GM21381 (cell line): ENCODE data around the gene C4BPB.

Experiments used
- ATAC-seq: cut with Tn5 transposase; IDR thresholded peaks from one replicate; pipeline ENCODE4 v1.9.1; 2021; ENCODE audit warnings: mild to moderate bottlenecking, moderate library complexity; ENCODE audit not compliant: unreplicated experiment

Gene C4BPB

DNA sequence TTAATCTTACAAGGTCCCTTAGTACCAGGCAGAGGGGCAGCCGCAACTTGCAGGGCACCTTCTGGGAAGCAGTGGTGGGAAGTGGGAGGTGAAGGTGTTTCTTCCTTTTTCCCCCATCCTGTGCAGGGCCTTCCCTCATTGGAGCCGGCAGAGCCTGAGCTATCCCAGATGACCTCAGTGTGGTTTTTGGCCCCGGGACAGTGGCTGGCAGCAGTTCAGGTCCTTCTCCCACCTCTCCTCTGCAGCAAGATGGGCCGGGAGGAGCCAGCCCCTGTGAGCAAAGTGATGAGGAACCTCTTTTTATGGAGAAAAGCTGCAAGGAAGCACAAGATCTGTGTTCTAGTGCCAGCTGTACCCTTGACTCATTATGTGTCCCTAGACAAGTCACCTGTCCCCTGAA lies 28.8 kb upstream of the C4BPB start:
- no peak for ATAC-seq

DNA sequence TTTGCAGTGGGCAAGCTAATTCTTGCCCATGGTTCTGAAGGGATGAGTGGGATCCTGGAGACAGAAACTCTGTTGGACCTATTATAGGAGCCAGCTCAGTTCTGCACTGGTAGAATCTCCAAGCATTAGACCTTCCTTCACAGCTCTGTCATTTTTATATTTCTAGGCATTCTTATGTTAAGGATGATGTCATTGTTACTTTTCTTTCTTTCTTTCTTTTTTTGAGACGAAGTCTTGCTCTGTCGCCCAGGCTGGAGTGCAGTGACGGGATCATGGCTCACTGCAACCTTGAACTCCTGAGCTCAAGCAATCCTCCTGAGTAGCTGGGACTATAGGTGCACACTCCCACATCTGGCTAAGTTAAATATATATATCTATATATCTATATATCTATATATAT lies 28.1 kb upstream of the C4BPB start:
- no peak for ATAC-seq

DNA sequence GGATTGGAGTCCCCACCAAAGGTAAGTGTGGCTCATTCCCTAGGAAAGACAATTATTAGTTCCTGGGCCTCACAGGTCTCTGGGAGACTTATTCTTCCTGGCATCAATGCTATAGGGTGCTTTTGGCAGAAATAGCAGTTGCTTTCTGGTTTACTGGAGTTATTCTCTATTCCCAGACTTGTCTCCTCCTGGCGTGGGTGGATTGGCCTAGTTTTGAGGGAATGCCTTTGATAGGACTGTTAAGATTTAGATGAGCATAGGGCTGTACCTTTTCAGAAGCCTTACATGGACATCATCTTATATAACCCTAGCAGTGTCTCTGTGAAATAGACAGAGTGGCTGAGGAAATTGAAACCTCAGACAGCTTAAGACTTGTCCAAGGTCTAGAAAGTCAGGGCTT lies 26.6 kb upstream of the C4BPB start:
- no peak for ATAC-seq

DNA sequence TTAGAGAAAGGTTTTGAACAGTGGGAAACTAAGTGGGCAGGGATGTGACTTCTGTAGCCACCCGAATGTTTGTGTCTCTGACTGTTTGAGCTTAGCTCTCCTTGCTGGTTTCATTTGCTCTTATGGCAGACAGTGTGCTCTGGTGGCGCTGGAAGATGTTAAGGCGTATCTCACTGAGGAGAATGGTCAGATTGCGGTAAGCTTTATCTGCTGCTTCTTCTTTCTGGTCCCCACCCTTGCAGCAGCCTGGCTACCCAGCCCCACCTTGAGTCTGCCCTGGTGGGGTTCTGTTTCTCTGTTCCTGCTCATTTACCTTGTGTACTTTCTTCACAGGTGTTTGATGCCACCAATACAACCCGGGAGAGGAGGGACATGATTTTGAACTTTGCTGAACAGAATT lies 25.6 kb upstream of the C4BPB start:
- no peak for ATAC-seq

DNA sequence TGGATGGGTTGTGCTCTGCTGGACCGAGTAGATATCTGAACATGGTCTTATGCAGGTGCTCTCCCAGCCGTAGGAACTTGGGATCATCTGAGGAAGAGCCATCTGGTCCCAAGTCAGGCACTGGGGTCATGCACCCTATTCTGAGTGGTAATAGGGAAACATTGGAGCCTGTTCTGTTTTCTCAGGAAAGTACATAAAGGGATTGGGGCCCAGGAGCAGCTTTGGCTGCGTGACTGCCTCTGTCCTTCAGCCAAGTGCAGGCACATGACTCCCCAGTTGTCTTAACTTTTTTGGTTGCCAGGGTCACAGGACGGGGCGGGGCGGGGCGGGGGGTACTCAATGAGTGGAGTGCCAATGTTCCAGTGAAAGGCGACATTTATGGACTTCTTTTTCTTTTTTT lies 24.1 kb upstream of the C4BPB start:
- ATAC-seq: no peak

DNA sequence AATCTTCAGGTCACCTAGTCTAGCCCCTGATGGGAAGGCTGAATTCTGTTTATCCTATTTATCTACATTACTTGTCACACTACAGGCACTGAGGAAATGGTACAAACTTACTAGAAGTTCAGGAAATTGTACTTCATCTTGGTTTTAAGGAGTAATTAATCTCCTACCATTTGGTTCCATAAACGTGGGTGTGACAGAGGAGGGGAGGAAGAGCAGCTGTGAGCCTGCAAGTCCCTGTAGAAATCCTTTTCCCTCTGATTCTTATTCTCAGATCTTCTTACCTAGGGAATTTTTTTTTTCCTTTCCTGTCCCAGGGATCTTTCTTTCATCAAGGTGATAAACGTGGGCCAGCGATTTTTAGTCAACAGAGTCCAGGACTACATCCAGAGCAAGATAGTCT lies 21.5 kb upstream of the C4BPB start:
- no peak for ATAC-seq

DNA sequence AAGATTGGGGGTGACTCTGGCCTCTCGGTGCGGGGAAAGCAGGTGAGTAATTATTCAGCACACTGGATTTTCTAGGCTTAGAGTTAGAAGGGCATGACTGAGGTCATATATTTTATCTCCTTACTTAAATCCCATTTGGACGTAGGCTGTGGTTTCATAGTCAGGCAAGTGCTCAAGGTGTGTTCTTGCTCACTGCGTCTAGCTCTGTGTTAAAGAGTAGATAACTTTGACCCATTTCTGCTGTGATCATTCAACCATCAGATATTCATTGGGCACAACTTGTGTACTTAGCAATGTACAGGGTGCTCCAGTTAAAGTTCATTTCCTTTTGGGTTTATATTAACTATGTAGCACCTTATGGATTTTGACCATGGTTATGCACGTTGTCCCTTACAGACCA lies 21.0 kb upstream of the C4BPB start:
- ATAC-seq: no peak

DNA sequence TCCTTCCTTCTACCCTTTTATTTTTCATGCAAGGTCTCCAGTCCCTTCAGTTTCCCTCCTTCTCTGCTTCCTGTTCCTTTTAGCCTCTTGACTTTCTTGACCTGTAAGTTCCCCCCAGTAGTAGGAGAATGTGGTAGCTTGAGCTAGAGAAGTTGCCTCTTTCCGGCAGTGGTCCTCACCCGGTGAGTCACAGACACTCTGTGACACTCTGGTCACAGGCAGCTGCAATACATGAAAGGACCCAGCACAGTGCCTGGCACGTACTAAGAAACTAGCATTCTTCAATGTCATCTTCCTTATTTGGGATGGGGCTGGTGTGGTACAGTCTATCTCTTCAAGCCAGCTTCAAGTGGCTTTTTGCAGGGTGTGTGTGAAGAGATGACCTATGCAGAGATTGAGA lies 19.6 kb upstream of the C4BPB start:
- ATAC-seq: no peak

DNA sequence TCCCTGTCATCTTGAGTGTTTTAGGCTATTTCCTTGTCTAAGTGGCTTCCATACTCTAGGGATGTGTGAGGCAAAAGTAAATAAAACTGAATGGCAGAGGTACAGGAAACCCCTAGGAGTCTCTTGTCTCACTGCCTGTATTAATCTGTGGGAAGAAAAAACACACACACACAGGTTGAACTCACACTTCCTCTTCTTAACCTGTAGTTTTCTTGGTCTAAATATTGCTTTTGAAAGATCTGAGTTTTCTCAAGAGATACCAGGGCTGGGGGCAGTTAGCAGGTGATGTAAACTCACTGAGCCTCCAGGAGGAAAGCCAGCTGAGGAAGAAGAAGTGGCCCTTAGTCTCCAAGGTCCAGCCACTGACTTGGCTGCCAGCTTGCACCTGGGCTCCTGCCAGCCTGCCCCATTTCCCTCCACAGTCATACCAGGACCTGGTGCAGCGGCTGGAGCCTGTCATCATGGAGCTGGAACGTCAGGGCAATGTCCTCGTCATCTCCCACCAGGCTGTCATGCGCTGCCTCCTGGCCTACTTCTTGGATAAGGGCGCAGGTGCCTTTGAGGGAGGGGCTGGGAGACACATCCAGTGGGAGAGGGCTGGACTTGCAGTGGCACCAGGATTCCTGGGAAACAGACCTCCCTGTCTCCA lies 18.7 kb upstream of the C4BPB start:
- ATAC-seq: no peak

DNA sequence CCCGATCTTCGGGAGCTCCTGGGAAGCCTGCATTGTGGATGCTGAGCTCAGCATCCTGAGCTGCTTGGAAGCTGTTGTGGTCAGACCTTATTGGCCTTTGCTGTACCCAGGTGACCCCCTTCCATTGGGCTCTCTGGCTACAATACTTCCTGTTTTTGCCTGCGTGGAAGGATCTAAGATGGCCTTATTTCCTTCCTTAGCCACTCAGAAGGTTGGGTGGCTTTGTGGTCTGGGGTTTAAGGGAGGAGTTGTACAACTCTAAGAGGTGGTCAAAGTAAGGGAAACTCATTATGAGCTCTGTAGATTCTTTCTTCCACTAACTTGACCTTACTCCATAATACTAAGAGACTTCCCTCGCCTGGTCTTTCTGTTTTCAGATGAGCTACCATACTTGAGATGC lies 17.8 kb upstream of the C4BPB start:
- ATAC-seq: no peak

DNA sequence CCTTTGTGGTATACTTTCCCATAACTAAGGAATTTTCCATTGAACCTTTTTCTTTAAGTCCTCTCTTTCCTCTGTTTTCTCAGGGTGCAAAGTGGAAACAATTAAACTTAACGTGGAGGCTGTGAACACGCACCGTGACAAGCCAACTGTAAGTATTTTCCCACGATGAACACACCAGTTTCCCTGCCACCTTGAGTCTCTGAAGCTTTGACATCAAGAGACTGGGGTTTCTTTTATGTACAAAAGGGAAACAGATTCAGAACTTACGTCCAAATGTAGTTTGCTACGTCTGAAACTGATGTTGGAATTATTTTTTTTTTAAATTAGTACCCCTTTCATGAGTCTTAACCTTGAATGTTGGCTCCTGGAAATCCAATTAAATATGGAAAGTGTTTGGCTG lies 17.2 kb upstream of the C4BPB start:
- no peak for ATAC-seq

DNA sequence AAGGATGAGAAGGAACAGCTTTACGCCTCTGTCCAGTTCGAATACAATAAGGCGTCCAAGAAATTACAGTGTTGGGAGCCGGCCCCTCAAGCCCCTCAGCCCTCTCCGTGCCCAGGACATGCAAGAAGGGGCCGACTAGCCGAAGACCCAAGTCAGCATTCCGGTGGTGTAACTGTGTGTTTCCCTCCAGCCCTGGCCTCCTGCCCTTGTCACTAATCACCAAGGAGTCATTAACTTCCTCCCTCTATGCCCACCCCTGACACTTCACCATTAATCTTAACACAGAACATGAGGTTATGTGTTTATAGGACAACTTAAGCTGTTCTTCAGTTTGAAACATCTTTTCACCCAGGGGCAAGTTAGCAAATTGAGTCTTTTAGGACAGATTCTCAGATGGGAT lies 16.4 kb upstream of the C4BPB start:
- no peak for ATAC-seq

DNA sequence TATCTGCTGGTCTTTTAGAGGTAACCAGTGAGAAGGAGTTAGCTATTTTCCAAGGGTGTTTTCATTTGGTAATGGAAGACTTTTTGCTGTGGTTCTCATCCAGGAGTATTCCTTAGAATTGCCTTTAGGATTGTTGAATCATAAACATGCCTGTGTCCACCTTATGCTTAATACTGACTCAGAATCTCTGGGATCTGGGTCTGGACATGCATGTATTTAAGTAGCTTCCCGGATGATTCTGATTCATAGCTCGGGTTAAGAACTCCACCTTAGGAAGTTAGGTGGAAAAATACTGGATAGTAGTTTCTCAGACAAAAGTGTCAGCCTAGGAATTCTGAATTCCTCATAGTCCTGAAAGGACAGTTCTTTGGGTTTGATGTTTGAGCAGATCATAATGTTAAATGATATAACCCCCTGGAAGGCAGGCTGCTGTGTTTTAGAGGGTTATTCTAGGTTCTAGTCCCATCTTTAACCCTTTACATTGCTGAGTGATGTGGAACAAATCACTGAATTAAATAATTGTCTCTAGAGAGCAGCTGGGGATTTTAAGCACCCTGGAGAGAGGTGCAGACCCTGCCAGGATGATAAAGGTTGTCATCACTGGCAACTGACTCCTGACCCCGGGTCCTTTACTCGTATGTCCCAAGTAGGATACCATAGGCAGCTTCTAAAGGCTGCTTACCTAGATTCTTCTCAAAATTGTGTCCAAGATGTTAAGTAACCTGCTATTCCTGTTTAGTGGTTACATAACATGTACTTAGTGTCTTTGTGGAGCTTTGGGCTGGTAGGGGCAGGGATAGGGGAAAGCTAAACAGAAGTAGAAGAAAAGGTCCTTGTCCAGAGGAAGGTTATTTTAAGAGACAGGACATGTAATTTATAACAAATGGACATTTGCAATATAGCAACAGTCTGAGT lies 14.5 kb upstream of the C4BPB start:
- ATAC-seq: no peak

DNA sequence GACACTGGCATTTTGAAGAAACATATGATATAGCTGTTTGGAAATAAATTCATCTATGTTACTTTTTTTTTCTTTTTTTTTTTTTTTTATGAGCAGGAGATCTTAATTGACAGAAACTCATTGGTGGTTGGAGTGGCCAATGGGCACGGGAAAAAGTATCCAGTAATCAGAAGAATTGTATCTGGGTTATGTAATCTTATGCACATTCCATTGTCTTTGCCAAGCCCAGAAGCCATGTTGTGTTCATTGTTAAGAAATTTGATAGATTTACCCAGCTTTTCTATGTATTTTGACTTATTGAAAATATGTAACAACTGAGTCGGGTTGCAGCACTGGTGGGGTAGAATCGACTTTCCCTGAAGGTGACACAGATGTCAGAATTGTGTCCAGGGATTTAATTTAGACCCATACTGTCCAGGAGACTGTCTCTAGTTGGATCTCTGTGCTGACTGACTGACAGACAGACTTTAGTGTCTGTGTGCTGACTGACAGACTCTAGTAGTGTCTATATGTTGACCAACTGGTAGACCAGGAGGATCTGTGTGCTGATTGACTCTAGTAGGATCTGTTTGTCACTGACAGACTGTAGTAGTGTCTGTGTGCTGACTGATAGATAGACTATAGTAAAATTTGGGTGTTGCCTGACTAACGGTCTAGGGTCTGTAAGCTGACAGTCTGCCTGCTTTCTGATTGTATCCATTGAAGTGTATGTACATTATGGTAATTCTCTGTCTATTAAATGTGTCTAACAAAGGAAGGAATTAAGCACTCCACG lies 12.3 kb upstream of the C4BPB start:
- ATAC-seq: no peak

DNA sequence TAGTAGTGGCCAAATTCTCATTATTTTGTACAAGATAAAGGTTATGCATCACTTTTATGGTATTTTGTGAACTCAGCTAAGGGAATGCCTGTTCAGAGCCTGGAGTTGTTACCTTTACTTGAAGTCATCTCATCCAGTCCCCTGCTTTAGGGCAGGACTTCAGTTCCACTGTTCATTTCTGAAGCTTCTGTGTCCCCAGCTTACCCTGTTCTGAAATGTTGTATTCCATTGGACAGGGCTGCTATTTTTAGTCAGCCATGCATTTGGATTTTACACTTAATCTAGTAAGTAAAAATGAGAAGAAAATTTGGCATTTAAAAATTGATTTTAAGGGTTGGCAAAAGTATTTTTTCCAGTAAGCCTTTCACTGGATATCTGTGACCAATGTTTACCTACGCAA lies 11.6 kb upstream of the C4BPB start:
- no peak for ATAC-seq

DNA sequence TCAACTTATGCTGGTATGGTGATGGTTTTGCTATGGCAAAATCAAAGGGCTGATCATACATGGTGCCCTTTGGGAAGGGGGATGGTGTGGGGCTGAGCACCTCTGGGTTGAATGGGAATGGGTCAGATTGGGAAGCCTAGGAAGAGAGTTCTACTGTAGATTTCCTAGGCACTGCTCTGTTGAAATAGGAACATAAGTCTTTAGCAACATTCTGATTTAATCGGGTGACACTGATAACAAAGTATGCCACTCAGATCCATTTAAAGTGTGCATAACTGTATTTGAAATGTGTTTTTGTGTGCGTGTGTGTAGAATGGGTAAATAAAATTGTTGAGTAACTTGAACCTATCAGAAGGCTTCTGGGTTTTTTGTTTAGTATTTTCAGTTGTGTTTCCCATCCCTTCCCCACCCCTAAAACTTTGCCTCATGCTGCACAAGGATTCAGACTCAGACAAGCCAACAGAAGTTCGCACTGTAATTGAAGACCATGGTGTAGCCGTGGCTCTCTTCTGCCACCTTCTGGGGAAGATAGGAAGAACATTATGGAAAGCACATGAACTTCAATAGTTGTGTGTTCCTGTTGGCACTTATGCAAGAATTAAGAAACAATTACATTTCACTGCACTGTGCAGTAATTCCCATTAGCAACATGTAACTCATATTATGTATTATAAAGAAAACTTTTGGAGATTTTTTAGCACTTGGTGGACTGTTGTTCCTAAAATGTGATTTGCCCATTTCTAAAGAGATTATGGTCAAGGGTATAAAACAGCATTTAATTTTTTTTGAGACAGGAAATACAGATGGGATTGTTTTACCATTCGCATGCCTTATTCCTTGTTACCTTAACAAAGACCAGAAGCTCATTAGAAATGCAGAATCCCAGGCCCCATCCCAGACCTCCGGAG lies 10.9 kb upstream of the C4BPB start:
- ATAC-seq: peak; percentile 72

DNA sequence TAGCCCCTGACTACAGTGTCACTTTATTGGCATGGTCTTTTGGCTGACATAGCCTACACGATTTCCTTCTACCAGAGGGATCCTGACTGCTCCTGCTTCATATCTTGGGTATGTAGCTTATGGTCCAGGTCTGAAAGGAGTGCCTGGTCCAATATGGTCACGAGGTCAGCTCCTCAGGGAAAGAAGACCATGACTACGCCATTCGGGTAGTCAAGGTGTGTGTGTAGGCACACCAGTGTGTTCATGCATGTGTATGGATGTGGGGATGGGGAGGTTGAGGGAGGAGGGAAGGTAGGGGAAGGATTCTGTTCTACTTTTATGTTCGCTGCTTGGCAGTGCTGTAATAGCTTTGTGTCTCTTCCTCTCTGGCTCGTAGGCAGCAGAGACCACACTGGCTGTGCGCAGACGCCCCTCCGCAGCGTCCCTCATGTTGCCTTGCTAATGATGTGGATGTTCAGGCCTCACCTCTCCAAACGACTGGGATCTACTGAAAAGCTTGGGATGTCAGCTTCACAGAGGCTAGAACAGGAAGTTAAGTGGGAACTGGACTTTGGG lies 10.0 kb upstream of the C4BPB start:
- no peak for ATAC-seq

DNA sequence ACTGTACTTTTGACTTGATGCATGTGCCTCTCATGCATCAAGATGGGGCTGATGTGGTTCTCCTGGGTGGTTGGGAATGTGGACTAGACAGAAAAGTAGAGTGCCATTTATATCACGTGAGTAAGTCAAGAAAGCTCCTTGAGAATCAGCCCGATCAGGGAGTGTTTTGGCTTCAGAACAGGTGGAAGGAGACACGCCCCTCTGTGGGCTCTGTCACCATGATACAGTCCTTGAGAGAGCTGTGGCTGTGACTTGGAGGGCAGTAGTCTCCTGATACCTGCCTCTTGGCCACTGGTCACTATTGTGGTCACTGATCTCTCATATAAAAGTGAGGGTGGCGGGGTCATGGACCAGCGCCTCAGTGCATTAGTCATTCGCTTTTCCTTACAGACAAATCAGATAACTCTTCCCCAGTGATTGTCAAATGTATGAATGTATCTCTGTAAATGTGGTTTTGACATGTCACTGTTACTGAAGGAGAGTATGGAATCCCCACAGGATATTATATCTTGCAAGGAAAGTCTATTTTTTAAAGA lies 8.9 kb upstream of the C4BPB start:
- ATAC-seq: no peak

DNA sequence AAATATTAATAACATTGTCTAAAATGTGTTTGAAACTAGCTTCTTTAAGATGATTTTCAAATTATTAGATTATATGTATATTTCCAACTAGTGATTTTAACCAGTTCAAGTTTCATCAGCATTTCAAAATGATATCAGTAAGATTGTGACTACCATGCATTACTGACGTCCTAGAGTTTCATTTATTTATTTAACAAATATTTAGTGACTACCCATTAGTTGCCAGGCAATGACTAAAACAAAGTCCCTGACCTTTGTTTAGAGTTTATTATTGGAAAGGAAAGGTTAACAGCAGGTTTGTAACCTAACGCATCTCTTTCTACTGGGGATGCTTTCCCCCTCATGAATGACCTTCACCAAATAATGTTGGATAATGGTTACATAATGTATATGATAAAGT lies 7.6 kb upstream of the C4BPB start:
- no peak for ATAC-seq

DNA sequence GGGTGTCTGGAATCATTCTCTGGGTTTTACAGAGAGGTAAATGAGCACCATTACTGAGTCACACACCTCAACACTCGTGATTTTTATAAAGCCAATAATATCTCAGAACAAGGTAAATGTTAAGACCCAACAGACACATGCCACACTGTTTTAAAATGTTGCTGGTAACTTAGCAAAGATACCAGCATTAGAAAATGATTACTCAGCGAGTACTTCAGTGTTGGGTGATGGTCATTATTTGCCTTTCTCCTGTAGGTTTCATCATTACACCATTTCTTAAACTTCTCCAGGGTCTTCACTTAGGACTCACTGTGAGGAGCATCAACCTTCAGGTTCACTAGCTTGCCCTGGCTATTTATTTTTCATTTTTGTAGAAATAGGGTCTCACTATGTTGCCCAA lies 6.9 kb upstream of the C4BPB start:
- no peak for ATAC-seq
